Caco-2 (cell line): ENCODE data around the gene FANCC. TPM values are rescaled to one million over a fixed set of nuclear protein-coding genes. Genes with fewer than 3 reads are reported as not detected.

Source experiments
- BruUV-seq: library from RNA; stranded (reverse); fragments of 400-500 nt; replicated peaks from 2 replicates; lab custom pipeline; 2021; lab: Mats Ljungman, UMichigan
- CTCF ChIA-PET: fragments of 300-600 bp; sonication (Branson Sonifier 250); formaldehyde crosslinking; loops from one replicate; lab custom pipeline; 2022; ENCODE audit warnings: antibody characterized with exemption; lab: Charles Lee
- POLR2A ChIA-PET: fragments of 300-600 bp; sonication (Branson Sonifier 250); formaldehyde crosslinking; loops from one replicate; lab custom pipeline; 2022; ENCODE audit warnings: antibody characterized with exemption; lab: Charles Lee
- DNase-seq, 2 experiments: peaks; one replicate each; pipeline versions ENCODE4 v3.0.0 to v3.0.0-alpha.2; 2020 to 2022
- H3K27me3 ChIP-seq: replicated peaks from 2 replicates; pipeline ENCODE4 v1.6.0; 2011; ENCODE audit warnings: low read length; ENCODE audit not compliant: control insufficient read depth, insufficient read depth
- H3K36me3 ChIP-seq: 2 replicates; pipeline ENCODE4 v1.5.1; 2011; ENCODE audit warnings: low read length; ENCODE audit not compliant: control insufficient read depth, insufficient read depth
- H3K4me1 ChIP-seq: fragments of 250-450 bp; sonication (Bioruptor Pico); 2 replicates; pipeline ENCODE4 v1.5.1; 2020; ENCODE audit warnings: mild to moderate bottlenecking
- H3K4me3 ChIP-seq: 2 replicates; pipeline ENCODE4 v1.5.1; 2011; ENCODE audit warnings: low read depth, mild to moderate bottlenecking, control low read depth, low read length
- H3K9me3 ChIP-seq: fragments of 250-450 bp; sonication (Bioruptor Pico); 2 replicates; pipeline ENCODE4 v1.5.1; 2020; ENCODE audit warnings: mild to moderate bottlenecking, moderate library complexity
- H3K27ac Mint-ChIP-seq: one replicate; pipeline ENCODE4 v1.8.0; 2022; ENCODE audit warnings: mixed read lengths; ENCODE audit not compliant: unreplicated experiment
- H3K27me3 Mint-ChIP-seq: one replicate; pipeline ENCODE4 v1.8.0; 2022; ENCODE audit warnings: mixed read lengths; ENCODE audit not compliant: insufficient read depth, unreplicated experiment
- H3K36me3 Mint-ChIP-seq: one replicate; pipeline ENCODE4 v1.8.0; 2022; ENCODE audit warnings: mild to moderate bottlenecking, mixed read lengths; ENCODE audit not compliant: insufficient read depth, unreplicated experiment
- H3K4me1 Mint-ChIP-seq: one replicate; pipeline ENCODE4 v1.8.0; 2022; ENCODE audit warnings: low read depth, mixed read lengths; ENCODE audit not compliant: unreplicated experiment
- H3K4me3 Mint-ChIP-seq: one replicate; pipeline ENCODE4 v1.8.0; 2022; ENCODE audit warnings: mild to moderate bottlenecking, moderate library complexity, mixed read lengths; ENCODE audit not compliant: unreplicated experiment
- H3K9me3 Mint-ChIP-seq: one replicate; pipeline ENCODE4 v1.8.0; 2022; ENCODE audit warnings: mixed read lengths; ENCODE audit not compliant: unreplicated experiment
- CTCF ChIP-seq, 2 experiments: fragments of 200-600 bp in 1 of 2; IDR thresholded peaks; 1 replicate in 1 of 2; 2 replicates in 1 of 2; pipeline versions ENCODE4 v1.5.1 to v1.8.0; 2011 to 2022; ENCODE audit warnings: antibody characterized with exemption in 1 of 2, control low read depth in 1 of 2, inconsistent platforms in 1 of 2, low read depth in 1 of 2, low read length in 1 of 2, mild to moderate bottlenecking in 1 of 2, moderate library complexity in 1 of 2; ENCODE audit not compliant: insufficient read depth in 1 of 2, severe bottlenecking in 1 of 2, unreplicated experiment in 1 of 2
- intact Hi-C: fragments of 100-400 bp; cut with micrococcal nuclease; formaldehyde crosslinking; loops from one replicate; pipeline ENCODE4 v1.10.0; 2022; ENCODE audit not compliant: unreplicated experiment
- total RNA-seq: library from RNA; stranded (reverse); gene quantifications from 2 replicates; pipeline ENCODE4 v1.2.3, GENCODE V29; 2022

The FANCC gene
- total RNA-seq, 1 experiment from 2014 or later = 29.2 TPM

- Mint-ChIP-seq H3K4me1 (no peaks in the 10 kb centered on the region), H3K36me3 (no peaks in the 10 kb centered on the region), H3K27ac (no peak overlapping the region), H3K27me3 (no peaks in the 10 kb centered on the region), H3K9me3 (no peaks in the 10 kb centered on the region), H3K4me3 (no peak overlapping the region)
- ChIA-PET POLR2A (no interaction called here), CTCF (no interaction called here)
- Histone ChIP-seq H3K4me1 (no peaks in the 10 kb centered on the region), H3K36me3 (no peaks in the 10 kb centered on the region), H3K4me3 (no peak overlapping the region), H3K27me3 (no peaks in the 10 kb centered on the region), H3K9me3 (no peaks in the 10 kb centered on the region)
- no peak for DNase-seq
- no peak for TF ChIP-seq CTCF (IDR thresholded peaks at IDR 0.05; ENCODE audit: insufficient read depth in 1 of 2, low read depth in 1 of 2, low read length in 1 of 2, severe bottlenecking in 1 of 2, unreplicated experiment in 1 of 2)
- BruUV-seq = no TSS peak
- intact Hi-C loops = no loop called here
Observed at GRCh38 chr9:95355500-95355899, 38.0 kb upstream of the FANCC start.

DNA sequence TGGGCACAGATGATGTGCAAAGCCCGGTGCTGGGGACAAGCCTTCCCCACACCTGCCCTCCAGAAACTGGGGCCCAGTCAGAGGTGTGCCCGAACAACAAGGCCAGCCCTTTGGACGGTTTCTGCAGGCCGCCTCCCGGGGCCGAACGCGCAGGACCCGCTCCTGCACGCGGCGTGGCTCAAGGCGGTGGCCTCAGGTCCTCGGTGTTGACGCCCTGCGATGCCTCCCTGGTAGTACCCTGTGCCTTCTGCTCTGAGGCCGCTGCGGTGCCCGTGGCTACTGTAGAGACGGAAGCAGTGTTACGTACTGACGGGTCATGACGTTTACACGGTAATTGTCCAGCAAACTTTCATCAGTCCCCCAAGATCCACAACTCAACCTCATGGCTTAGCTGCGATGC, 33.5 kb upstream of the FANCC start:
- Histone ChIP-seq H3K9me3 (no peaks in the 10 kb centered on the region), H3K4me3 (no peak overlapping the region), H3K36me3 (no peaks in the 10 kb centered on the region), H3K27me3 (no peaks in the 10 kb centered on the region), H3K4me1 (no peaks in the 10 kb centered on the region)
- Mint-ChIP-seq H3K4me3 (no peak overlapping the region), H3K9me3 (no peaks in the 10 kb centered on the region), H3K27ac (no peak overlapping the region), H3K36me3 (no peaks in the 10 kb centered on the region), H3K27me3 (no peaks in the 10 kb centered on the region), H3K4me1 (no peaks in the 10 kb centered on the region)
- DNase-seq = no peak
- ChIA-PET POLR2A (no interaction called here), CTCF (no interaction called here)
- BruUV-seq = no TSS peak
- no peak for TF ChIP-seq CTCF (IDR thresholded peaks at IDR 0.05; ENCODE audit: insufficient read depth in 1 of 2, low read depth in 1 of 2, low read length in 1 of 2, severe bottlenecking in 1 of 2, unreplicated experiment in 1 of 2)
- intact Hi-C loops = no loop called here

DNA sequence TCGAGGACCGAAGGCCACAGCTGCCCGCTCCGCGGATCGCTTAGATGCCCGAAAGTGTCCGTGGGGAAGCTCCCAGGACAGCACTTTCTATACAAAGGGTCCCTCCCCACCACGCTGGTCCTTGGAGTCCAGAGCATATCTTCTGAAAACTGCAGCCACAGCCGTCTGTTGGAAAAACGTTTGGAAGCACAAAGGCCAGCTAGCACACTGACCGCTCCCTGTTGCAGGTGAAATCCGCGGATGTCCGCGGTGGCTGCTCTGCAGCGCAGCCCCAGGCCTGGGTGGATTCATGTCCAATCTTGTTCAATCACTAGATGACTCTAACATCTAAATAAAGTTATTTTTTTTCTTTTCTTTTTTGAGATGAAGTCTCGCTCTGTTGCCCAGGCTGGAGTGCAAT, 32.8 kb upstream of the FANCC start:
- H3K27me3 ChIP-seq = no peaks in the 10 kb centered on the region
- H3K4me3 Mint-ChIP-seq = no peak overlapping the region
- intact Hi-C loops = no loop called here
- no peak overlapping the region for H3K27ac Mint-ChIP-seq
- no peaks in the 10 kb centered on the region for H3K36me3 Mint-ChIP-seq
- no peak overlapping the region for H3K4me3 ChIP-seq
- no peaks in the 10 kb centered on the region for H3K9me3 Mint-ChIP-seq
- H3K36me3 ChIP-seq = no peaks in the 10 kb centered on the region
- no peak for TF ChIP-seq CTCF (IDR thresholded peaks at IDR 0.05; ENCODE audit: insufficient read depth in 1 of 2, low read depth in 1 of 2, low read length in 1 of 2, severe bottlenecking in 1 of 2, unreplicated experiment in 1 of 2)
- no peaks in the 10 kb centered on the region for H3K4me1 ChIP-seq
- no TSS peak for BruUV-seq
- H3K9me3 ChIP-seq = no peaks in the 10 kb centered on the region
- H3K4me1 Mint-ChIP-seq = no peaks in the 10 kb centered on the region
- POLR2A ChIA-PET = no interaction called here
- CTCF ChIA-PET = no interaction called here
- no peaks in the 10 kb centered on the region for H3K27me3 Mint-ChIP-seq
- DNase-seq = no peak
